ENCODE data around the gene SART3. TPM values are rescaled to one million over a fixed set of nuclear protein-coding genes. Genes with fewer than 3 reads are reported as not detected.
A peak's percentile ranks its signal among the peaks of the same experiment; 100 is the strongest.

The SART3 gene
- total and polyA plus RNA-seq, 10 donors = 13.1 to 118 (median 64.9) TPM

GRCh38 chr12:108586306-108586705 is 25.3 kb upstream of the SART3 start:
- peak; percentile 17 for DNase-seq
- TF ChIP-seq POLR2A (IDR thresholded peaks at IDR 0.05) (no peak), POLR2AphosphoS5 (IDR thresholded peaks at IDR 0.05) (no peak), CTCF (IDR thresholded peaks at IDR 0.05 in 8 of 11, conservative IDR thresholded peaks at IDR 0.05 in 3 of 11) (no peak)
- WGBS, 5 donors = 89 to 97% (median 91%) methylated on average over 11 of the region's 11 CpGs

GRCh38 chr12:108585864-108586263 is 24.9 kb upstream of the SART3 start:
- TF ChIP-seq CTCF (IDR thresholded peaks at IDR 0.05 in 8 of 11, conservative IDR thresholded peaks at IDR 0.05 in 3 of 11) = no peak
- TF ChIP-seq POLR2AphosphoS5 (IDR thresholded peaks at IDR 0.05) = no peak
- no peak for TF ChIP-seq POLR2A (IDR thresholded peaks at IDR 0.05)
- Histone ChIP-seq H3K27me3 (replicated peaks in 1 of 7) (no peaks in the 10 kb centered on the region), H3K36me3 (no peaks in the 10 kb centered on the region), H3K9me3 (no peaks in the 10 kb centered on the region), H3K4me1 (peaks cover 0 to 9% (median 0%) of the 10 kb centered on the region in 6 donors), H3K27ac (no peak overlapping the region), H3K4me3 (no peak overlapping the region)
- WGBS, 5 donors = 77 to 87% (median 85%) methylated on average over 4 of the region's 4 CpGs
- DNase-seq = no peak
- intact Hi-C loops (cut with DNase I; ENCODE audit: low total_unique reads) = no loop called here

More at GRCh38 chr12:108586306-108586705, 25.3 kb upstream of the SART3 start:
- no peak overlapping the region for H3K27ac ChIP-seq
- no peaks in the 10 kb centered on the region for H3K27me3 ChIP-seq (replicated peaks in 1 of 7)
- no peaks in the 10 kb centered on the region for H3K36me3 ChIP-seq
- H3K4me1 ChIP-seq = peaks cover 0 to 5% (median 0%) of the 10 kb centered on the region in 6 donors
- intact Hi-C loops (cut with DNase I; ENCODE audit: low total_unique reads) = no loop called here
- no peaks in the 10 kb centered on the region for H3K9me3 ChIP-seq
- no peak overlapping the region for H3K4me3 ChIP-seq

- H3K27ac ChIP-seq = no peak overlapping the region
- H3K4me1 ChIP-seq = peaks cover 0 to 12% (median 0%) of the 10 kb centered on the region in 6 donors
- H3K9me3 ChIP-seq = no peaks in the 10 kb centered on the region
- H3K4me3 ChIP-seq = no peak overlapping the region
- TF ChIP-seq CTCF (IDR thresholded peaks at IDR 0.05 in 8 of 11, conservative IDR thresholded peaks at IDR 0.05 in 3 of 11) (no peak), POLR2A (IDR thresholded peaks at IDR 0.05) (no peak), POLR2AphosphoS5 (IDR thresholded peaks at IDR 0.05) (no peak)
- no peaks in the 10 kb centered on the region for H3K36me3 ChIP-seq
- H3K27me3 ChIP-seq (replicated peaks in 1 of 7) = no peaks in the 10 kb centered on the region
- intact Hi-C loops (cut with DNase I; ENCODE audit: low total_unique reads) = no loop called here
- no peak for DNase-seq
- WGBS, 5 donors = 71 to 91% (median 83%) methylated on average over 3 of the region's 3 CpGs
Measured at GRCh38 chr12:108584456-108585065, 23.6 kb upstream of the SART3 start.

- Histone ChIP-seq H3K27me3 (replicated peaks in 1 of 7) (no peaks in the 10 kb centered on the region), H3K9me3 (no peaks in the 10 kb centered on the region), H3K36me3 (no peaks in the 10 kb centered on the region), H3K27ac (no peak overlapping the region), H3K4me3 (no peak overlapping the region), H3K4me1 (peaks cover 0 to 15% (median 0%) of the 10 kb centered on the region in 6 donors)
- intact Hi-C loops (cut with DNase I; ENCODE audit: low total_unique reads) = no loop called here
- WGBS, 5 donors = 81 to 89% (median 84%) methylated on average over 6 to 7 of the region's 7 CpGs
- TF ChIP-seq POLR2A (IDR thresholded peaks at IDR 0.05) (no peak), POLR2AphosphoS5 (IDR thresholded peaks at IDR 0.05) (no peak), CTCF (IDR thresholded peaks at IDR 0.05 in 8 of 11, conservative IDR thresholded peaks at IDR 0.05 in 3 of 11) (no peak)
- DNase-seq = peak; percentile 30
Measured at GRCh38 chr12:108583991-108584390, 23.0 kb upstream of the SART3 start.
